Pulmonary artery endothelial cell (primary cell): ENCODE measurements around the gene AQP5. TPM values are rescaled to one million over a fixed set of nuclear protein-coding genes. Genes with fewer than 3 reads are reported as not detected.

ENCODE experiments used
- DNase-seq: peaks from one replicate; pipeline ENCODE4 v3.0.0-alpha.2; 2011; ENCODE audit warnings: low read depth, low spot score
- total RNA-seq: library from RNA; depleted of rRNA; stranded (reverse); fragments of >200 nt; gene quantifications from 2 replicates; pipeline ENCODE4 v1.2.3, GENCODE V29; 2014

Gene AQP5
- total RNA-seq, 1 donor from 2014 or later, result 0.07 TPM

GRCh38 chr12:49964849-49965624 is 3.4 kb downstream of the AQP5 start:
- DNase-seq, result no peak

- no peak for DNase-seq
Observed at GRCh38 chr12:49965836-49966235, 4.2 kb downstream of the AQP5 start.

- DNase-seq, result no peak
Observed at GRCh38 chr12:49966511-49967041, 4.9 kb downstream of the AQP5 start.

GRCh38 chr12:49967042-49967776 is 5.5 kb downstream of the AQP5 start:
- peak; percentile 49 for DNase-seq

GRCh38 chr12:49967777-49968250 is 6.1 kb downstream of the AQP5 start:
- no peak for DNase-seq

GRCh38 chr12:49968471-49968870 is 6.8 kb downstream of the AQP5 start:
- DNase-seq, result no peak

- DNase-seq, result no peak
Observed at GRCh38 chr12:49969027-49969426, 7.4 kb downstream of the AQP5 start.

GRCh38 chr12:49969651-49970429 is 8.2 kb downstream of the AQP5 start:
- DNase-seq, result no peak

GRCh38 chr12:49970658-49971057 is 9.0 kb downstream of the AQP5 start:
- DNase-seq, result no peak

GRCh38 chr12:49971141-49971540 is 9.5 kb downstream of the AQP5 start:
- DNase-seq, result no peak

- DNase-seq, result no peak
Observed at GRCh38 chr12:49972129-49972528, 10.5 kb downstream of the AQP5 start.

- no peak for DNase-seq
Observed at GRCh38 chr12:49972641-49973360, 11.1 kb downstream of the AQP5 start, which contains the start of gene AQP6. Gene AQP6, plus strand, starts transcription at chr12:49972947. Its CDS starts 227 bp downstream, at chr12:49973174.

- DNase-seq, result no peak
Observed at GRCh38 chr12:49973361-49973830, 11.7 kb downstream of the AQP5 start.

GRCh38 chr12:49974231-49974675 is 12.6 kb downstream of the AQP5 start:
- DNase-seq, result peak; percentile 33

- no peak for DNase-seq
Observed at GRCh38 chr12:49974677-49975317, 13.1 kb downstream of the AQP5 start.

GRCh38 chr12:49975318-49975761 is 13.7 kb downstream of the AQP5 start:
- no peak for DNase-seq

GRCh38 chr12:49976557-49976956 is 14.9 kb downstream of the AQP5 start:
- no peak for DNase-seq

- DNase-seq, result no peak
Observed at GRCh38 chr12:49978125-49978524, 16.5 kb downstream of the AQP5 start.

- DNase-seq, result no peak
Observed at GRCh38 chr12:49979016-49979586, 17.4 kb downstream of the AQP5 start.

- DNase-seq, result no peak
Observed at GRCh38 chr12:49979791-49980190, 18.1 kb downstream of the AQP5 start.
